HCT116 (cell line): ENCODE measurements around the gene ZNF552. TPM values are rescaled to one million over a fixed set of nuclear protein-coding genes. Genes with fewer than 3 reads are reported as not detected.

ENCODE experiments used
- ATAC-seq: fragments of 200-7000 bp; cut with Tn5 transposase; 2 replicates; pipeline ENCODE4 v1.9.1; 2020; ENCODE audit warnings: mild to moderate bottlenecking, moderate library complexity
- BruUV-seq: library from RNA; stranded (reverse); fragments of 400-500 nt; replicated peaks from 2 replicates; lab custom pipeline; 2021; lab: Mats Ljungman, UMichigan
- CTCF ChIA-PET: fragments of 300-600 bp; sonication (Branson Sonifier 250); formaldehyde crosslinking; loops from one replicate; lab custom pipeline; 2021; ENCODE audit warnings: antibody characterized with exemption; lab: Charles Lee
- POLR2A ChIA-PET: fragments of 300-600, 350-600 bp; sonication (Branson Sonifier 250); formaldehyde crosslinking; loops from one replicate; lab custom pipeline; 2021; ENCODE audit warnings: antibody characterized with exemption; lab: Charles Lee
- RAD21 ChIA-PET, 2 experiments: fragments of 300-600 bp; sonication (Branson Sonifier 250); formaldehyde crosslinking; loops; one replicate each; lab custom pipeline; 2023; ENCODE audit warnings: low total read pairs in 2 of 2; ENCODE audit not compliant: uncharacterized antibody in 2 of 2, unreplicated experiment in 2 of 2, low non-redundant PET in 1 of 2; lab: Charles Lee
- DNase-seq: peaks from one replicate; pipeline ENCODE4 v3.0.0-alpha.2; 2010; ENCODE audit warnings: low read depth, low spot score
- H2AFZ ChIP-seq: fragments of 200-600 bp; shearing (Covaris generic), sonication (generic); 2 replicates; pipeline ENCODE4 v1.6.1; 2017; ENCODE audit warnings: low read depth, mixed run types, mixed read lengths, antibody characterized with exemption, low read length; ENCODE audit not compliant: poor library complexity, severe bottlenecking
- H3K27ac ChIP-seq: 2 replicates; pipeline ENCODE4 v1.5.1; 2012; ENCODE audit warnings: low read depth, low read length
- H3K27me3 ChIP-seq: fragments of 200-600 bp; sonication (generic); 2 replicates; pipeline ENCODE4 v1.6.1; 2016; ENCODE audit warnings: mixed run types, low read length, mixed read lengths; ENCODE audit not compliant: insufficient read depth
- H3K36me3 ChIP-seq, 2 experiments: fragments of 200-500 bp in 1 of 2; fragments of 200-600 bp in 1 of 2; sonication (Bioruptor generic) in 1 of 2; sonication (generic) in 1 of 2; 2 replicates each; pipeline versions ENCODE4 v1.5.1 to v1.6.1; 2014 to 2016; ENCODE audit warnings: low read length in 2 of 2, inconsistent platforms in 1 of 2, mixed read lengths in 1 of 2, mixed run types in 1 of 2; ENCODE audit not compliant: insufficient read depth in 2 of 2, control insufficient read depth in 1 of 2
- H3K4me1 ChIP-seq, 2 experiments: fragments of 200-600 bp in 1 of 2; sonication (generic) in 1 of 2; 2 replicates each; pipeline versions ENCODE4 v1.5.1 to v1.6.1; 2012 to 2017; ENCODE audit warnings: low read length in 2 of 2, inconsistent platforms in 1 of 2, mild to moderate bottlenecking in 1 of 2, mixed read lengths in 1 of 2, mixed run types in 1 of 2, moderate library complexity in 1 of 2; ENCODE audit not compliant: insufficient read depth in 2 of 2, control insufficient read depth in 1 of 2
- H3K4me2 ChIP-seq: fragments of 200-600 bp; sonication (generic); 2 replicates; pipeline ENCODE4 v1.6.1; 2017; ENCODE audit warnings: mixed run types, low read length, mixed read lengths
- H3K4me3 ChIP-seq, 2 experiments: fragments of 200-600 bp in 1 of 2; sonication (generic) in 1 of 2; replicated peaks in 1 of 2; 2 replicates each; pipeline ENCODE4 v1.5.1; 2011 to 2016; ENCODE audit warnings: low read length in 2 of 2, control low read depth in 1 of 2, low read depth in 1 of 2, mild to moderate bottlenecking in 1 of 2, mixed read lengths in 1 of 2, mixed run types in 1 of 2
- H3K79me2 ChIP-seq: fragments of 200-600 bp; sonication (generic); 2 replicates; pipeline ENCODE4 v1.6.1; 2017; ENCODE audit warnings: mild to moderate bottlenecking, mixed run types, low read length, moderate library complexity, mixed read lengths; ENCODE audit not compliant: insufficient read depth
- H3K9ac ChIP-seq: fragments of 200-600 bp; sonication (generic); 2 replicates; pipeline ENCODE4 v1.6.1; 2016; ENCODE audit warnings: low read length, mixed read lengths
- H3K9me2 ChIP-seq: fragments of 200-600 bp; sonication (generic), shearing (Covaris generic); 2 replicates; pipeline ENCODE4 v1.6.1; 2017; ENCODE audit warnings: mixed run types, mild to moderate bottlenecking, moderate library complexity; ENCODE audit not compliant: insufficient read depth
- H3K9me3 ChIP-seq, 2 experiments: fragments of 200-500 bp in 1 of 2; fragments of 200-600 bp in 1 of 2; sonication (Bioruptor generic) in 1 of 2; sonication (generic) in 1 of 2; 2 replicates each; pipeline ENCODE4 v1.6.1; 2014 to 2017; ENCODE audit warnings: low read length in 2 of 2, mixed read lengths in 2 of 2, inconsistent platforms in 1 of 2, low read depth in 1 of 2, mild to moderate bottlenecking in 1 of 2, mixed run types in 1 of 2, moderate library complexity in 1 of 2; ENCODE audit not compliant: control insufficient read depth in 1 of 2, insufficient read depth in 1 of 2
- H4K20me1 ChIP-seq: fragments of 200-600 bp; sonication (generic), shearing (Covaris generic); 2 replicates; pipeline ENCODE4 v1.6.1; 2017; ENCODE audit warnings: mixed run types, mild to moderate bottlenecking, moderate library complexity; ENCODE audit not compliant: insufficient read depth
- EZH2 ChIP-seq: fragments of 200-600 bp; sonication (generic); IDR thresholded peaks from 2 replicates; pipeline ENCODE4 v1.6.1; 2017; ENCODE audit warnings: antibody characterized with exemption, mixed run types
- REST ChIP-seq: IDR thresholded peaks from 2 replicates; pipeline ENCODE4 v1.6.1; 2012; ENCODE audit warnings: low read depth
- SP1 ChIP-seq: IDR thresholded peaks from 2 replicates; pipeline ENCODE4 v1.6.1; 2012; ENCODE audit warnings: low read depth
- TCF7L2 ChIP-seq: IDR thresholded peaks from 2 replicates; pipeline ENCODE4 v1.7.0; 2011; ENCODE audit warnings: borderline replicate concordance, inconsistent platforms; ENCODE audit not compliant: insufficient read depth, insufficient read length; ENCODE audit errors: extremely low read depth
- intact Hi-C: fragments of 100-400 bp; cut with micrococcal nuclease; formaldehyde crosslinking; loops from 2 replicates; pipeline ENCODE4 v1.10.0; 2022
- total RNA-seq: library from RNA; stranded (reverse); gene quantifications from one replicate; pipeline ENCODE4 v1.2.1, GENCODE V29; 2021; ENCODE audit not compliant: unreplicated experiment

Gene ZNF552
- total RNA-seq, 1 experiment from 2014 or later = 7.1 TPM

GRCh38 chr19:57779220-57779845 lies 35.4 kb downstream of the ZNF552 start (continued):
- no peak for TF ChIP-seq REST
- no peak for TF ChIP-seq SP1
- no peak for TF ChIP-seq EZH2

- CTCF ChIA-PET = no interaction called here
- Histone ChIP-seq H3K9me2 (no peaks in the 10 kb centered on the region), H3K36me3 (peaks cover 2 to 5% of the 10 kb centered on the region in 2 experiments; a peak in 2 of 4 replicates), H3K9me3 (peaks cover 13 to 23% of the 10 kb centered on the region in 2 experiments; a peak in 3 of 4 replicates), H4K20me1 (no peaks in the 10 kb centered on the region), H3K4me2 (no peak overlapping the region), H3K4me1 (no peaks in the 10 kb centered on the region), H3K27me3 (no peaks in the 10 kb centered on the region), H3K9ac (no peak overlapping the region), H3K4me3 (no peak overlapping the region), H3K79me2 (0 out of 2 replicates have a peak, but pooled peaks cover 5% of the 10 kb centered on the region), H3K27ac (no peak overlapping the region), H2AFZ (no peak overlapping the region)
- POLR2A ChIA-PET = no interaction called here
- RAD21 ChIA-PET = no interaction called here
- intact Hi-C loops = no loop called here
- DNase-seq (no peak), ATAC-seq (no peak)
- no TSS peak for BruUV-seq
- TF ChIP-seq TCF7L2 (no peak), EZH2 (no peak), REST (no peak), SP1 (no peak)
Measured at GRCh38 chr19:57778336-57778735, 36.4 kb downstream of the ZNF552 start.
